Measurements from ENCODE around the gene PITX1.
A peak's percentile ranks its signal among the peaks of the same experiment; 100 is the strongest.

PITX1 gene

GRCh38 chr5:135029477-135030122 is 4.4 kb downstream of the PITX1 start:
- FAIRE-seq (no peak), DNase-seq (ENCODE audit: low spot score) (no peak)

GRCh38 chr5:135028791-135029476 is 5.1 kb downstream of the PITX1 start:
- no peak for FAIRE-seq
- DNase-seq (ENCODE audit: low spot score) = no peak

GRCh38 chr5:135027697-135028615 is 6.1 kb downstream of the PITX1 start:
- FAIRE-seq (no peak), DNase-seq (ENCODE audit: low spot score) (no peak)

GRCh38 chr5:135027266-135027696 is 6.7 kb downstream of the PITX1 start:
- no peak for FAIRE-seq
- no peak for DNase-seq (ENCODE audit: low spot score)

GRCh38 chr5:135026645-135027265 is 7.3 kb downstream of the PITX1 start:
- FAIRE-seq = no peak
- DNase-seq (ENCODE audit: low spot score) = no peak

- FAIRE-seq (no peak), DNase-seq (ENCODE audit: low spot score) (no peak)
Observed at GRCh38 chr5:135025730-135026644, 8.0 kb downstream of the PITX1 start.

GRCh38 chr5:135024956-135025729 is 8.9 kb downstream of the PITX1 start:
- DNase-seq (ENCODE audit: low spot score) (peak; percentile 13), FAIRE-seq (no peak)

GRCh38 chr5:135020111-135020895 is 13.7 kb downstream of the PITX1 start:
- no peak for FAIRE-seq
- DNase-seq (ENCODE audit: low spot score) = no peak

- FAIRE-seq = no peak
- no peak for DNase-seq (ENCODE audit: low spot score)
Observed at GRCh38 chr5:135019314-135019713, 14.7 kb downstream of the PITX1 start.

- FAIRE-seq (no peak), DNase-seq (ENCODE audit: low spot score) (no peak)
Observed at GRCh38 chr5:135018457-135018856, 15.6 kb downstream of the PITX1 start.

GRCh38 chr5:135016861-135017290 is 17.2 kb downstream of the PITX1 start:
- FAIRE-seq (no peak), DNase-seq (ENCODE audit: low spot score) (no peak)

- FAIRE-seq (no peak), DNase-seq (ENCODE audit: low spot score) (no peak)
Observed at GRCh38 chr5:135015942-135016341, 18.1 kb downstream of the PITX1 start.

GRCh38 chr5:135013947-135014570 is 20.0 kb downstream of the PITX1 start:
- FAIRE-seq = no peak
- no peak for DNase-seq (ENCODE audit: low spot score)

GRCh38 chr5:135013445-135013844 is 20.6 kb downstream of the PITX1 start:
- FAIRE-seq (no peak), DNase-seq (ENCODE audit: low spot score) (no peak)

GRCh38 chr5:135012951-135013391 is 21.1 kb downstream of the PITX1 start:
- no peak for DNase-seq (ENCODE audit: low spot score)
- no peak for FAIRE-seq

GRCh38 chr5:135012033-135012588 is 21.9 kb downstream of the PITX1 start:
- FAIRE-seq (no peak), DNase-seq (ENCODE audit: low spot score) (no peak)

- DNase-seq (ENCODE audit: low spot score) = no peak
- no peak for FAIRE-seq
Observed at GRCh38 chr5:135011355-135012032, 22.5 kb downstream of the PITX1 start.
